HL-60 (cell line): Measurements from ENCODE around the gene PSMA1.

Experiments used
- CTCF ChIP-seq: IDR thresholded peaks from one replicate; pipeline ENCODE4 v1.5.1; 2011; ENCODE audit warnings: low read length, control low read depth, inconsistent platforms; ENCODE audit not compliant: insufficient read depth
- POLR2AphosphoS5 ChIP-seq: IDR thresholded peaks from 2 replicates; pipeline ENCODE4 v1.6.1; 2012; ENCODE audit warnings: low read depth

GRCh38 chr11:14566331-14567063 is 46.3 kb upstream of the PSMA1 start:
- TF ChIP-seq POLR2AphosphoS5 (no peak), CTCF (no peak)
